HepG2 (cell line): ENCODE data around the gene IPMK. TPM values are rescaled to one million over a fixed set of nuclear protein-coding genes. Genes with fewer than 3 reads are reported as not detected.

ENCODE experiments used
- ARNT ChIP-seq: fragments of 450-650 bp; IDR thresholded peaks from 2 replicates; pipeline ENCODE4 v1.6.1; 2017
- FOXA1 ChIP-seq, 2 experiments: fragments of 450-650 bp in 1 of 2; sonication (generic) in 1 of 2; formaldehyde crosslinking in 1 of 2; IDR thresholded peaks; 2 replicates each; pipeline versions ENCODE4 v1.4.0 to v1.6.1; 2016 to 2020; ENCODE audit warnings: missing genetic modification reagents in 1 of 2
- ISX ChIP-seq: sonication (generic); formaldehyde crosslinking; conservative IDR thresholded peaks from 2 replicates; pipeline ENCODE4 v1.5.0; 2020; ENCODE audit warnings: missing genetic modification reagents
- KAT8 ChIP-seq: IDR thresholded peaks from 2 replicates; pipeline ENCODE4 v1.6.1; 2016; ENCODE audit warnings: missing genetic modification reagents, missing compliant biosample characterization
- KLF15 ChIP-seq: sonication (generic); formaldehyde crosslinking; IDR thresholded peaks from 2 replicates; pipeline ENCODE4 v1.8.1; 2023; ENCODE audit warnings: borderline replicate concordance, mild to moderate bottlenecking, inconsistent platforms, missing genetic modification reagents, mixed read lengths
- MYC ChIP-seq: sonication (generic); formaldehyde crosslinking; IDR thresholded peaks from 2 replicates; pipeline ENCODE4 v1.9.0; 2021; ENCODE audit warnings: missing genetic modification reagents, borderline replicate concordance
- REPIN1 ChIP-seq: sonication (generic); formaldehyde crosslinking; IDR thresholded peaks from 2 replicates; pipeline ENCODE4 v1.8.0; 2022; ENCODE audit warnings: missing genetic modification reagents, low read depth, mild to moderate bottlenecking, borderline replicate concordance
- SMARCC2 ChIP-seq: fragments of 450-650 bp; IDR thresholded peaks from 2 replicates; pipeline ENCODE4 v1.6.1; 2017; ENCODE audit warnings: antibody characterized with exemption, mild to moderate bottlenecking
- TCF12 ChIP-seq, 2 experiments: fragments of 450-650 bp in 1 of 2; sonication (generic) in 1 of 2; formaldehyde crosslinking in 1 of 2; IDR thresholded peaks; 2 replicates each; pipeline versions ENCODE4 v1.6.1 to v1.8.0; 2017 to 2022; ENCODE audit warnings: antibody characterized with exemption in 1 of 2, mild to moderate bottlenecking in 1 of 2, missing genetic modification reagents in 1 of 2, moderate library complexity in 1 of 2
- ZBTB38 ChIP-seq: sonication (generic); formaldehyde crosslinking; IDR thresholded peaks from 2 replicates; pipeline ENCODE4 v1.5.1; 2020; ENCODE audit warnings: mild to moderate bottlenecking, missing genetic modification reagents
- ZNF367 ChIP-seq: sonication (generic); formaldehyde crosslinking; IDR thresholded peaks from 2 replicates; pipeline ENCODE4 v1.4.0; 2020; ENCODE audit warnings: missing genetic modification reagents, borderline replicate concordance
- ZNF589 ChIP-seq: sonication (generic); formaldehyde crosslinking; conservative IDR thresholded peaks from 2 replicates; pipeline ENCODE4 v1.8.0; 2022; ENCODE audit warnings: mild to moderate bottlenecking, moderate library complexity, missing genetic modification reagents
- ZNF615 ChIP-seq: sonication (generic); formaldehyde crosslinking; IDR thresholded peaks from 2 replicates; pipeline ENCODE4 v1.5.0; 2020; ENCODE audit warnings: mild to moderate bottlenecking, missing genetic modification reagents, borderline replicate concordance
- polyA plus RNA-seq, 8 experiments: library from polyadenylated mRNA; depleted of rRNA in 3 of 8; stranded (reverse) in 7 of 8; unstranded in 1 of 8; fragments of >200 nt; fragmentation: Illumina TruSeq in 4 of 8; extraction: Trizol in 4 of 8; gene quantifications; 2 replicates each; pipeline versions ENCODE4 v1.2.1 to v1.2.3, GENCODE V29; 2011 to 2016; ENCODE audit warnings: low read depth in 4 of 8, missing spikeins in 1 of 8, mixed read lengths in 1 of 8; ENCODE audit not compliant: insufficient read depth in 1 of 8
- total RNA-seq, 5 experiments: library from RNA; depleted of rRNA; stranded (reverse); fragments of >200 nt; fragmentation: Illumina TruSeq; extraction: Trizol; gene quantifications; 2 replicates each; pipeline ENCODE4 v1.2.3, GENCODE V29; 2016; ENCODE audit warnings: low read depth in 1 of 5
- TF ChIP-seq, protein P1 (sequence below): sonication (generic); formaldehyde crosslinking; IDR thresholded peaks from 2 replicates; pipeline ENCODE4 v1.8.1; 2023; ENCODE audit warnings: missing genetic modification reagents, inconsistent platforms, borderline replicate concordance
- TF ChIP-seq, protein P2 (sequence below): sonication (generic); formaldehyde crosslinking; IDR thresholded peaks from 2 replicates; pipeline ENCODE4 v1.5.0; 2020; ENCODE audit warnings: mild to moderate bottlenecking, missing genetic modification reagents
- TF ChIP-seq, protein P3 (sequence below): sonication (generic); formaldehyde crosslinking; IDR thresholded peaks from 2 replicates; pipeline ENCODE4 v1.5.0; 2020; ENCODE audit warnings: mild to moderate bottlenecking, missing genetic modification reagents, moderate library complexity
- TF ChIP-seq, protein P4 (sequence below): sonication (generic); formaldehyde crosslinking; conservative IDR thresholded peaks from 2 replicates; pipeline ENCODE4 v1.8.1; 2023; ENCODE audit warnings: missing genetic modification reagents
- TF ChIP-seq, protein P5 (sequence below): sonication (generic); formaldehyde crosslinking; conservative IDR thresholded peaks from 2 replicates; pipeline ENCODE4 v1.4.0; 2020; ENCODE audit warnings: missing genetic modification reagents

IPMK gene
- total and polyA plus RNA-seq, 2 of the 13 experiments (the other 11 are each of a cell fraction or from before 2014, with no cell fraction given): 2.7 to 3.9 TPM

DNA sequence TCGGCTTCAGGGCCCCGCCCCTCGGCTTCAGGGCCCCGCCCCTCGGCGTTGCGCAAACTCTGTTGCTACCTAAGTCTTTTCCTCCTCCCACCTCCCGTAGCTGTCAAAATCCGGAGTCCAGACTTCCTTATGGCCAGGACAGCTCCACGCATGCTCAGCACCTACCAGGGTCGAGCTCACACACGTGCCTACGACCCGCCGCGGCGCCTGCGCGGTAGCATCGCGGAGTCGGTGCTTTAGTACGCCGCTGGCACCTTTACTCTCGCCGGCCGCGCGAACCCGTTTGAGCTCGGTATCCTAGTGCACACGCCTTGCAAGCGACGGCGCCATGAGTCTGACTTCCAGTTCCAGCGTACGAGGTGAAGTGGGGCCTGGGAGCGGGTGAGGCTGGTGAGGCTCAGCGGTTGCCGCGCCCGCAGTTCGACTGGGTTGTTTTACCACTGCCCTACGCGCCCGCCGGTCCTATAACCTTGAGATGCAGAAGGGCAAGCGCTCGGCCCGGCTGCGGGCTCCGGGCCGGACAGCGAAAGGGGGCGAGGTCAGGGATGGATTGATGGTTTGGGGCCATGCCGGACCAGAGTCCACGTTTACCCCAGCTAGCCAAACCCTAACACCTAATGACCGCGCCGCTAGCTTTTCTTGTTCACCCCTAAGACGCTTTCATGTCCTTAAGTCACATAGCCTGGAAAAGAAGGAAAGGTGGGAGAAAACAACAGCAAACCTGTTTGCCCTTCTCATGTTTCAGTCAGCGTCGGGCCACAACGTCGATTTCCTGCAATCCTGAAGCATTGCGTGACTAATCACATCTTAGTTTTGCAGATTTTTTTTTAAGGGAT is 1.5 kb upstream of the IPMK start, which contains the start of gene CISD1 (continued):
- TF ChIP-seq TCF12 (IDR thresholded peaks at IDR 0.05): no peak
- TF ChIP-seq TCF12 (CRISPR knock-in tag; IDR thresholded peaks at IDR 0.05): peak; percentile 73; the same call in 1 of the 2 replicates
- TF ChIP-seq, protein P1, sequence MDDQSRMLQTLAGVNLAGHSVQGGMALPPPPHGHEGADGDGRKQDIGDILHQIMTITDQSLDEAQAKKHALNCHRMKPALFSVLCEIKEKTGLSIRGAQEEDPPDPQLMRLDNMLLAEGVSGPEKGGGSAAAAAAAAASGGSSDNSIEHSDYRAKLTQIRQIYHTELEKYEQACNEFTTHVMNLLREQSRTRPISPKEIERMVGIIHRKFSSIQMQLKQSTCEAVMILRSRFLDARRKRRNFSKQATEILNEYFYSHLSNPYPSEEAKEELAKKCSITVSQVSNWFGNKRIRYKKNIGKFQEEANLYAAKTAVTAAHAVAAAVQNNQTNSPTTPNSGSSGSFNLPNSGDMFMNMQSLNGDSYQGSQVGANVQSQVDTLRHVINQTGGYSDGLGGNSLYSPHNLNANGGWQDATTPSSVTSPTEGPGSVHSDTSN (CRISPR knock-in tag): no peak
- no peak for TF ChIP-seq SMARCC2
- TF ChIP-seq ISX (CRISPR knock-in tag): peak; percentile 60; the same call in 1 of the 2 replicates
- TF ChIP-seq, protein P2, sequence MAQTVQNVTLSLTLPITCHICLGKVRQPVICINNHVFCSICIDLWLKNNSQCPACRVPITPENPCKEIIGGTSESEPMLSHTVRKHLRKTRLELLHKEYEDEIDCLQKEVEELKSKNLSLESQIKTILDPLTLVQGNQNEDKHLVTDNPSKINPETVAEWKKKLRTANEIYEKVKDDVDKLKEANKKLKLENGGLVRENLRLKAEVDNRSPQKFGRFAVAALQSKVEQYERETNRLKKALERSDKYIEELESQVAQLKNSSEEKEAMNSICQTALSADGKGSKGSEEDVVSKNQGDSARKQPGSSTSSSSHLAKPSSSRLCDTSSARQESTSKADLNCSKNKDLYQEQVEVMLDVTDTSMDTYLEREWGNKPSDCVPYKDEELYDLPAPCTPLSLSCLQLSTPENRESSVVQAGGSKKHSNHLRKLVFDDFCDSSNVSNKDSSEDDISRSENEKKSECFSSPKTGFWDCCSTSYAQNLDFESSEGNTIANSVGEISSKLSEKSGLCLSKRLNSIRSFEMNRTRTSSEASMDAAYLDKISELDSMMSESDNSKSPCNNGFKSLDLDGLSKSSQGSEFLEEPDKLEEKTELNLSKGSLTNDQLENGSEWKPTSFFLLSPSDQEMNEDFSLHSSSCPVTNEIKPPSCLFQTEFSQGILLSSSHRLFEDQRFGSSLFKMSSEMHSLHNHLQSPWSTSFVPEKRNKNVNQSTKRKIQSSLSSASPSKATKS (CRISPR knock-in tag): peak; percentile 96; the same call in 1 of the 2 replicates
- peak; percentile 68; the same call in 1 of the 2 replicates for TF ChIP-seq ZNF367 (CRISPR knock-in tag)
- no peak for TF ChIP-seq FOXA1 (IDR thresholded peaks at IDR 0.05)
- TF ChIP-seq FOXA1 (CRISPR knock-in tag; IDR thresholded peaks at IDR 0.05): no peak; the same call in 1 of the 2 replicates
- TF ChIP-seq ZNF589 (CRISPR knock-in tag): peak; percentile 90; the same call in 1 of the 2 replicates
- no peak for TF ChIP-seq ARNT
- TF ChIP-seq, protein P3, sequence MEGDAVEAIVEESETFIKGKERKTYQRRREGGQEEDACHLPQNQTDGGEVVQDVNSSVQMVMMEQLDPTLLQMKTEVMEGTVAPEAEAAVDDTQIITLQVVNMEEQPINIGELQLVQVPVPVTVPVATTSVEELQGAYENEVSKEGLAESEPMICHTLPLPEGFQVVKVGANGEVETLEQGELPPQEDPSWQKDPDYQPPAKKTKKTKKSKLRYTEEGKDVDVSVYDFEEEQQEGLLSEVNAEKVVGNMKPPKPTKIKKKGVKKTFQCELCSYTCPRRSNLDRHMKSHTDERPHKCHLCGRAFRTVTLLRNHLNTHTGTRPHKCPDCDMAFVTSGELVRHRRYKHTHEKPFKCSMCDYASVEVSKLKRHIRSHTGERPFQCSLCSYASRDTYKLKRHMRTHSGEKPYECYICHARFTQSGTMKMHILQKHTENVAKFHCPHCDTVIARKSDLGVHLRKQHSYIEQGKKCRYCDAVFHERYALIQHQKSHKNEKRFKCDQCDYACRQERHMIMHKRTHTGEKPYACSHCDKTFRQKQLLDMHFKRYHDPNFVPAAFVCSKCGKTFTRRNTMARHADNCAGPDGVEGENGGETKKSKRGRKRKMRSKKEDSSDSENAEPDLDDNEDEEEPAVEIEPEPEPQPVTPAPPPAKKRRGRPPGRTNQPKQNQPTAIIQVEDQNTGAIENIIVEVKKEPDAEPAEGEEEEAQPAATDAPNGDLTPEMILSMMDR (CRISPR knock-in tag): no peak; the same call in 1 of the 2 replicates
- TF ChIP-seq ZBTB38 (CRISPR knock-in tag): peak; percentile 92
- TF ChIP-seq ZNF615 (CRISPR knock-in tag): no peak
- TF ChIP-seq, protein P4, sequence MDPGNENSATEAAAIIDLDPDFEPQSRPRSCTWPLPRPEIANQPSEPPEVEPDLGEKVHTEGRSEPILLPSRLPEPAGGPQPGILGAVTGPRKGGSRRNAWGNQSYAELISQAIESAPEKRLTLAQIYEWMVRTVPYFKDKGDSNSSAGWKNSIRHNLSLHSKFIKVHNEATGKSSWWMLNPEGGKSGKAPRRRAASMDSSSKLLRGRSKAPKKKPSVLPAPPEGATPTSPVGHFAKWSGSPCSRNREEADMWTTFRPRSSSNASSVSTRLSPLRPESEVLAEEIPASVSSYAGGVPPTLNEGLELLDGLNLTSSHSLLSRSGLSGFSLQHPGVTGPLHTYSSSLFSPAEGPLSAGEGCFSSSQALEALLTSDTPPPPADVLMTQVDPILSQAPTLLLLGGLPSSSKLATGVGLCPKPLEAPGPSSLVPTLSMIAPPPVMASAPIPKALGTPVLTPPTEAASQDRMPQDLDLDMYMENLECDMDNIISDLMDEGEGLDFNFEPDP: peak; percentile 88; the same call in 1 of the 2 replicates
- peak; percentile 78 for TF ChIP-seq KAT8 (CRISPR knock-in tag)
- TF ChIP-seq REPIN1 (CRISPR knock-in tag): peak; percentile 99
- TF ChIP-seq MYC (CRISPR knock-in tag): peak; percentile 96
- TF ChIP-seq, protein P5, sequence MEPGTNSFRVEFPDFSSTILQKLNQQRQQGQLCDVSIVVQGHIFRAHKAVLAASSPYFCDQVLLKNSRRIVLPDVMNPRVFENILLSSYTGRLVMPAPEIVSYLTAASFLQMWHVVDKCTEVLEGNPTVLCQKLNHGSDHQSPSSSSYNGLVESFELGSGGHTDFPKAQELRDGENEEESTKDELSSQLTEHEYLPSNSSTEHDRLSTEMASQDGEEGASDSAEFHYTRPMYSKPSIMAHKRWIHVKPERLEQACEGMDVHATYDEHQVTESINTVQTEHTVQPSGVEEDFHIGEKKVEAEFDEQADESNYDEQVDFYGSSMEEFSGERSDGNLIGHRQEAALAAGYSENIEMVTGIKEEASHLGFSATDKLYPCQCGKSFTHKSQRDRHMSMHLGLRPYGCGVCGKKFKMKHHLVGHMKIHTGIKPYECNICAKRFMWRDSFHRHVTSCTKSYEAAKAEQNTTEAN (CRISPR knock-in tag): peak; percentile 97
- peak; percentile 73; the same call in 1 of the 2 replicates for TF ChIP-seq KLF15 (CRISPR knock-in tag)
